ENCODE results near the gene VPS26C.

- TF ChIP-seq CTCF (IDR thresholded peaks at IDR 0.05; ENCODE audit: control extremely low read depth in 1 of 3, insufficient read depth in 1 of 3, low read depth in 1 of 3, low read length in 3 of 3) (no peak), BCL11A (IDR thresholded peaks at IDR 0.05; ENCODE audit: low read depth in 2 of 2, low read length in 2 of 2) (no peak), BRCA1 (IDR thresholded peaks at IDR 0.05; ENCODE audit: low read depth, low read length) (no peak), ZNF274 (IDR thresholded peaks at IDR 0.05; ENCODE audit: borderline replicate concordance, extremely low read depth, low read length) (no peak), CREB1 (IDR thresholded peaks at IDR 0.05) (no peak), EGR1 (IDR thresholded peaks at IDR 0.05; ENCODE audit: borderline replicate concordance, low read depth, low read length) (no peak), TAF7 (optimal IDR thresholded peaks at IDR 0.05; ENCODE audit: borderline replicate concordance, low read depth, low read length) (no peak), RBBP5 (IDR thresholded peaks at IDR 0.05; ENCODE audit: borderline replicate concordance, low read depth, low read length) (no peak), POLR2A (IDR thresholded peaks at IDR 0.05; ENCODE audit: control extremely low read depth in 1 of 2, low read depth in 2 of 2, low read length in 2 of 2) (no peak), EP300 (IDR thresholded peaks at IDR 0.05; ENCODE audit: borderline replicate concordance in 1 of 2, low read depth in 2 of 2, low read length in 2 of 2) (no peak), RFX5 (IDR thresholded peaks at IDR 0.05; ENCODE audit: borderline replicate concordance, low read depth, low read length) (no peak)
Measured at GRCh38 chr21:37208056-37208721, 58.9 kb downstream of the VPS26C start.
